ENCODE measurements around the gene FGD4. TPM values are rescaled to one million over a fixed set of nuclear protein-coding genes. Genes with fewer than 3 reads are reported as not detected.

The FGD4 gene
- total RNA-seq, 2 experiments from 2014 or later = 0.17 to 0.22 TPM

DNA sequence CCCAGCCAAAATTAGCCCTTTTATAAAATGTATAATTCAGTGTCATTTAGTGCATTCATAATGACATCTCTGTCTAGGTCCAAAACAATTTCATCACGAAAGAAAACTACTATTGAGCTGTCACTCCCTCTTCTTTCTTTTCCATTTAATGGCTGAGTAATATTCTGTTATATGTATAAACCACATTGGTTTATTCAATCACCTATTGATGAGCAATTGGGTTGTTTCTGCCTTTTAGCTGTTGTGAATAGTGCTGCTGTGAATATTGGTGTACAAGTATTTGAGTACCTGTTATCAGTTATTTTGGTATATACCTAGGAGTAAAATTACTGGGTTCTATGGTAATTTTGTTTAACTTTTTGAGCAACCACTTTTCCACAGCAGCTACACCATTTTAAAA, 287.0 kb downstream of the FGD4 start:
- H3K4me3 Mint-ChIP-seq = no peak overlapping the region
- DNase-seq = no peak
- ChIA-PET CTCF (interaction anchor here (1.1 kb wide), 1 partner anchor 38 kb away, joined by 4 read pairs; no protein-coding TSS in a partner anchor), POLR2A (no interaction called here)
- peaks cover 16% of the 10 kb centered on the region for H3K4me1 Mint-ChIP-seq
- peaks cover 32% of the 10 kb centered on the region for H3K36me3 Mint-ChIP-seq (ENCODE audit: low read depth)
- no peaks in the 10 kb centered on the region for H3K9me3 Mint-ChIP-seq
- H3K27ac Mint-ChIP-seq = no peak overlapping the region
- H3K27me3 Mint-ChIP-seq = no peaks in the 10 kb centered on the region

DNA sequence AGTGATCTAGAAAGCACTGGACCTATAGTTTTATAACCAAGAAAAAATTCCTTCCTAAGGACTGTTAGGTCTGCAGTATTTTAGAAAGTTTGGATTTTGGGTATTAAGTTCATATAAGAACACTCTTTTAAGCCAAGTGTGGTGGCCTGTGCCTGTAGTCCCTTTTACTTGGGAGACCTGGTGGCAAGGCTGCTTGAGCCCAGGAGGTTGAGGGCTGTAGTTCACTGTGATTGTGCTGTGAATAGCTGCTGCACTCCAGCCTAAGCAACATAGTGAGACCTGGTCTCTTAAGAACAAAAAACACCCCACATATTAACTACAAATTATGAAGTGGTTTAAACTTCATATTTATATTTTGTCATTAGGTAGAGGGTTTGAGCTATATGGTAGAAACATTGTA, 289.4 kb downstream of the FGD4 start:
- ChIA-PET CTCF (interaction anchor here (0.6 to 1.6 kb wide), 3 partner anchors 10 to 17 kb away, joined by 3 read pairs; no protein-coding TSS in a partner anchor), POLR2A (no interaction called here)
- peaks cover 23% of the 10 kb centered on the region for H3K4me1 Mint-ChIP-seq

DNA sequence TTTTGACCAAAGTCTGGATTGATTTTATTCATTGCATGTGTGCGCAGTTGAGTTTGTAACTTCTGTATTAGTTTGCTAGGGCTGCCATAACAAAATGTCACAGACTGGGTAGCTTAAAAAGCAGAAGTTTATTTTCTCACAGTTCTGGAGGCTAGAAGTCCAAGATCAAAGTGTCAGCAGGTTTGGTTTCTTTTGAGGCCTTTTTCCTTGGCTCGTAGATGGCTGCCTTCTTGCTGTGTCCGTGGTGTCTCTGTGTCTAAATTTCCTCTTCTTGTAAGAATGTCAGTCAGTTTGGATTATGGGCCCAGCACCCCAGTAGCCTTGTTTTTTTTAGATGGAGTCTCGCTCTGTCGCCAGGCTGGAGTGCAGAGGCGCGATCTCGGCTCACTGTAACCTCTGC, 291.6 kb downstream of the FGD4 start:
- ChIA-PET CTCF (no interaction called here), POLR2A (interaction anchor here (0.6 kb wide), 1 partner anchor 109 kb away, joined by 3 read pairs; no protein-coding TSS in a partner anchor)
- Mint-ChIP-seq H3K4me1 (peaks cover 25% of the 10 kb centered on the region), H3K4me3 (no peak overlapping the region), H3K36me3 (ENCODE audit: low read depth) (peaks cover 47% of the 10 kb centered on the region), H3K27ac (no peak overlapping the region), H3K27me3 (no peaks in the 10 kb centered on the region), H3K9me3 (peaks cover 5% of the 10 kb centered on the region)
- DNase-seq = no peak

More for the DNA sequence above, 289.4 kb downstream of the FGD4 start:
- H3K9me3 Mint-ChIP-seq = no peaks in the 10 kb centered on the region
- DNase-seq = no peak
- no peak overlapping the region for H3K27ac Mint-ChIP-seq
- no peaks in the 10 kb centered on the region for H3K27me3 Mint-ChIP-seq
- H3K4me3 Mint-ChIP-seq = no peak overlapping the region
- H3K36me3 Mint-ChIP-seq (ENCODE audit: low read depth) = peaks cover 38% of the 10 kb centered on the region

DNA sequence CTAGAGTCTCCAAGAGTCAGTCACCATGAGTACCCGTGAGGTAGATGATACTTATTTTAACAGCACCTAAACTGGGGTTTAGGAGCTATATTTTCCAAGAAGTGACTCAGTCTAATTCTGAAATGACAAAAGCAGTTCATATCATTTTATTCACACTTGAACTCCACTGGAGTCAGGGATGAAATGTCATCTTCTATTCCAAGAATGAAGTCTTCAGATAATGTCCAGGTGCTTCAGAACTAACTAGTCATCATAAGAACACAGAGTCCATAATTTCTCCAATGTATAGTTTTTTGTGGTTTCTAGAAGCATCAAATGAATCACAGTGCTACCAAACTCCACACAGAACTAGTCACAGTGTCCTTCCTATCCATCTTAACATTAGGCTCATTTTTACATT, 293.0 kb downstream of the FGD4 start:
- Mint-ChIP-seq H3K36me3 (ENCODE audit: low read depth) (peaks cover 41% of the 10 kb centered on the region), H3K27me3 (no peaks in the 10 kb centered on the region), H3K27ac (no peak overlapping the region), H3K4me1 (peaks cover 25% of the 10 kb centered on the region), H3K4me3 (no peak overlapping the region), H3K9me3 (peaks cover 6% of the 10 kb centered on the region)
- ChIA-PET CTCF (no interaction called here), POLR2A (no interaction called here)
- DNase-seq = no peak

DNA sequence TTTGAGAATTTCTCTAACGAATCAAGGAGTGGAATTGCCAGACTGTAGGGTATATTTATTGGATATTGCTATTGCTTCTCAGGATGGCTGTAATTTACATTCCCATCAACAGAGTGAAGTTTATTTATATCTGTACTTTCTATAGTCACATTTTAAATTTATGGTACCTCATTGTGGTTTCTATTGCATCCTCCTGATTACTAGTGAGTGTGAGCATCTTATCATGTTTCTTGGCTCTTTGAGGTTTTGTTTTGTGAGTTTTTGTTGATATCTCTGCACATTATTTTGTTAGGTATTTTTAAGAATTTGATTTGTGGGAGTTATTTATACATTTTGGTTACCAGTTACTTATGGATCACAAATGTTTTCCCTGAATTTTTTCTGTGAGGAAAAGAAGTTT, 293.7 kb downstream of the FGD4 start:
- Mint-ChIP-seq H3K27me3 (no peaks in the 10 kb centered on the region), H3K4me1 (peaks cover 28% of the 10 kb centered on the region), H3K36me3 (ENCODE audit: low read depth) (peaks cover 40% of the 10 kb centered on the region), H3K4me3 (no peak overlapping the region), H3K9me3 (peaks cover 6% of the 10 kb centered on the region), H3K27ac (no peak overlapping the region)
- DNase-seq = no peak
- ChIA-PET CTCF (no interaction called here), POLR2A (no interaction called here)
